DND-41 (cell line): ENCODE measurements around the gene TMC5.

Experiments
- EZH2 ChIP-seq: IDR thresholded peaks from 3 replicates; pipeline ENCODE4 v1.6.1; 2012; ENCODE audit warnings: borderline replicate concordance, low read depth, mild to moderate bottlenecking, moderate library complexity, low read length, inconsistent platforms; ENCODE audit not compliant: severe bottlenecking
- TF ChIP-seq, protein P1 (sequence below): IDR thresholded peaks from 2 replicates; pipeline ENCODE4 v1.5.1; 2012; ENCODE audit warnings: borderline replicate concordance, low read length, moderate library complexity, mild to moderate bottlenecking; ENCODE audit not compliant: poor library complexity, severe bottlenecking; ENCODE audit errors: extremely low read depth

DNA sequence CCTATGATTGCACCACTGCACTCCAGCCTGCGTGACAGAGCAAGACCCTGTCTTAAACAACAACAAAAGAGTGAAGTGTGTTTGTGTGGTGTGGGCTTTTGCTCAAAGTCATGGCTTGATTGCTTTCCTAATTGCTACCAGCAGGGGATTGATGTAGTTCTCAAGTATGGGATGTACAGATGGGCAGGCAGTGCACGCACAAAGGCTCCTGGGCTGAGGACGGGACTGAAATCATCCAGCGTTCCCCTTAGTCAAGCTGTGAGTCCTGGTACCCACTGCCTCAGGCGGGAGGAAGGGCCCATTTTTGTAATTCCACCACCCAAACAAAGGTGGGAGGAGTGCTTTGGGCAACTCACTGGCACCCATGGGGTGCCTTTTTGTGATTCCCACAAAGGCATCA lies 56.9 kb downstream of the TMC5 start:
- TF ChIP-seq, protein P1, sequence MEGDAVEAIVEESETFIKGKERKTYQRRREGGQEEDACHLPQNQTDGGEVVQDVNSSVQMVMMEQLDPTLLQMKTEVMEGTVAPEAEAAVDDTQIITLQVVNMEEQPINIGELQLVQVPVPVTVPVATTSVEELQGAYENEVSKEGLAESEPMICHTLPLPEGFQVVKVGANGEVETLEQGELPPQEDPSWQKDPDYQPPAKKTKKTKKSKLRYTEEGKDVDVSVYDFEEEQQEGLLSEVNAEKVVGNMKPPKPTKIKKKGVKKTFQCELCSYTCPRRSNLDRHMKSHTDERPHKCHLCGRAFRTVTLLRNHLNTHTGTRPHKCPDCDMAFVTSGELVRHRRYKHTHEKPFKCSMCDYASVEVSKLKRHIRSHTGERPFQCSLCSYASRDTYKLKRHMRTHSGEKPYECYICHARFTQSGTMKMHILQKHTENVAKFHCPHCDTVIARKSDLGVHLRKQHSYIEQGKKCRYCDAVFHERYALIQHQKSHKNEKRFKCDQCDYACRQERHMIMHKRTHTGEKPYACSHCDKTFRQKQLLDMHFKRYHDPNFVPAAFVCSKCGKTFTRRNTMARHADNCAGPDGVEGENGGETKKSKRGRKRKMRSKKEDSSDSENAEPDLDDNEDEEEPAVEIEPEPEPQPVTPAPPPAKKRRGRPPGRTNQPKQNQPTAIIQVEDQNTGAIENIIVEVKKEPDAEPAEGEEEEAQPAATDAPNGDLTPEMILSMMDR, result no peak
- no peak for TF ChIP-seq EZH2
